Left kidney (tissue), 2 donors: ENCODE results near the gene PLEKHG4B. TPM values are rescaled to one million over a fixed set of nuclear protein-coding genes. Genes with fewer than 3 reads are reported as not detected.

Experiments
- DNase-seq: peaks from one replicate; pipeline ENCODE4 v3.0.0-alpha.2; 2013
- polyA plus RNA-seq: library from polyadenylated mRNA; unstranded; fragments of 120-200 nt; gene quantifications from one replicate; pipeline ENCODE4 v1.2.1, GENCODE V29; 2013; ENCODE audit not compliant: insufficient read length

The PLEKHG4B gene
- polyA plus RNA-seq, 1 donor, result 15.0 TPM

DNA sequence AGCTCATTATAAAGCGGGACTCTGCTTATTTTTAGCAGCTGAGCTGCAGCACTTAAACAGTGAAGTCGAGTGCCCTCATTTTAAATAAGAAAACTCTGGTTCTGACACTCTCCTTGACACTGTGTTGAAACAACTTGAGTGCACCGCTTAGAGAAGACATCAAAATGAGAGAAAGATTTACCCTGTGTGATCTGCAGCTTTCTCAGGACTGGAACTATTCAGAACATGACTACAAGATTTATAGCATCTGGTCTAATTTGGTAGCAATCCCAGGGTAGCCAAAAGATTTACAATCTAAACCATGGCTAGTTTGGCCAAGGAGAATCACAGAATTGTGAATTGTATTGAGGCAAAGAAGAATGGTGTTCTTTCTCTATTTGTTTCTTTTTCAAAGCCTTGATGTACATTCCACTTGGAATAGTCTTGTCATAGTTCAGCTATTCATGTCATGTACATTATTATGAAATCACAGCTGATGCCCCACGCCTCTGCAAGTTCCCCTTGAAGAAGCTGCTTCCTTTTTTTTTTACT, 38.7 kb downstream of the PLEKHG4B start:
- no peak for DNase-seq

DNA sequence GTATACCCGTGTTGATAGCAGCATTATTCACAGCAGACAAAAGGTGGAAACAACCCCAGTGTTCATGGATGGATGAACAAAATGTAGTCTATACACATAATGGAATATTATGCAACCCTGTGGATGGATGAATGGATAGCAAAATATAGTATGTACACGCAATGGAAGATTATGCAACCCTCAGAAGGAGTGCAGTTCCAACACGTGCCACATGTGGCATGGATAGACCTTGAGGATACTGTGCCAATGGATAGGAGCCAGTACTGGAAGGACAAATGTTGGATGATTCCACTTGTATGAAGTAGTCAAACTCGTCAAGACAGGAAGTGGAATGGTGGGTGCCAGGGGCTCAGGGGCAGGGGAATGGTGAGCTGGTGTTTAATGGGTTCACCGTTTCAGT, 44.9 kb downstream of the PLEKHG4B start:
- DNase-seq, result no peak

- no peak for DNase-seq
Measured at GRCh38 chr5:137741-138140, 45.8 kb downstream of the PLEKHG4B start.

DNA sequence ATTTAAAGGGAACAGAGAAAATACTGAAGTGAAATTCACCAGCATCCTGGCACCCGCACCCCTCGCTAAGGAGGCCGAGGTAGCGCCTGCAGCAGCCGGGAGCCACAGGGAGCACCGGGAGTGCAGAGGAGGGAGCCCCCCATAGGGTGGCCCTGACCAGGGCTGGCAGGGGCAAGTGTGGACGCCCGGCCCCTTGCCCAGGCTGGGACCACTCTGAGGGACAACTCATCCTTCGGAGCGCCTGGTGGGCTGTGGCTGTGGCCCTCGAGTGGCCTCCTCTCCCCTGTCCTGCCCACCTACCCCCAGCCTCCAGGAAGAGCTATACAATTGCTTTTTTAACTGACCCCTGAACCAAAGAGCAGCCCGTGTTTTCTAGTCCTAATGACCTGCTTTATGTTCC, 47.0 kb downstream of the PLEKHG4B start:
- DNase-seq, result no peak

- DNase-seq, result no peak
Measured at GRCh38 chr5:139579-140442, 47.8 kb downstream of the PLEKHG4B start.

GRCh38 chr5:140443-140829, 48.5 kb downstream of the PLEKHG4B start:
- DNase-seq, result no peak

DNA sequence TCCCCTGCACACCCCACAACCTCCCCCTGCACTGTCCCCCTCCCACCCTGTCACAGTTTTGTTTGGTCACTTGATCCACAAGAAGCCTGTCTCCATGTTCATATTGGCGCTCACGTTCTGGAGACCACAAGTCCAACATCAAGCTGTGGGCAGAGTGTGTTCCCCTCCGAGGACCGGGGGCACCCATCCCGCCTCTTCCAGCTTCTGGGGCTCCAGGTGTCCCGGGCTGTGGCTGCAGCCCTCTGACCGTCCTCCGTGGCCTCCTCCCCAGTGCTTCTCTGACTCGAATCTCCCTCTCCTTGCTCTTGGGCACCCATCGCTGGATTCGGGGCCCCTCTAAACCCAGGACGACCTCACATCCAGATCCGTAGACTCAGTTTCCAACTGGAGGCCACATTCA, 49.2 kb downstream of the PLEKHG4B start:
- no peak for DNase-seq

DNA sequence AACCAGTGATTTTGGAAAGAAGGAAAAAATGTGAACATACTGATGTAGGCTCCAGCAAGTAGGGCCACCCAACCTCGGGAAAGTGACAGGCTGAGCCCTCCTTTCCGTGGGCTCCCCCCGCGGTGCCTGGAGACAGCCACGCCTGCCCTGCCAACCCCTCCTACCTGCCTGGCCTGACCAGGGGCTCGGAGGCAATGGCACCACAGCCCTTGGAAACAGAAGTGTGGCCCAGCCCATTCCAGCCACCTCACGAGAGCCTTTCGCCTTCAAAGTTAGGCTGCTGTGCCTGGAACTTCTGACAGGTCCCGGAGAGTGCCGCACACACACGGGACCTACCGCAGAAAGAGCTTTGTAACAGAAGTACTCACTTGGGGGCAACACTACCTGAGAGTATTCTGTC, 49.8 kb downstream of the PLEKHG4B start:
- DNase-seq, result no peak

GRCh38 chr5:142246-142810, 50.4 kb downstream of the PLEKHG4B start:
- DNase-seq, result no peak

- no peak for DNase-seq
Measured at GRCh38 chr5:143041-143440, 51.1 kb downstream of the PLEKHG4B start.

- no peak for DNase-seq
Measured at GRCh38 chr5:144941-145340, 53.0 kb downstream of the PLEKHG4B start.

DNA sequence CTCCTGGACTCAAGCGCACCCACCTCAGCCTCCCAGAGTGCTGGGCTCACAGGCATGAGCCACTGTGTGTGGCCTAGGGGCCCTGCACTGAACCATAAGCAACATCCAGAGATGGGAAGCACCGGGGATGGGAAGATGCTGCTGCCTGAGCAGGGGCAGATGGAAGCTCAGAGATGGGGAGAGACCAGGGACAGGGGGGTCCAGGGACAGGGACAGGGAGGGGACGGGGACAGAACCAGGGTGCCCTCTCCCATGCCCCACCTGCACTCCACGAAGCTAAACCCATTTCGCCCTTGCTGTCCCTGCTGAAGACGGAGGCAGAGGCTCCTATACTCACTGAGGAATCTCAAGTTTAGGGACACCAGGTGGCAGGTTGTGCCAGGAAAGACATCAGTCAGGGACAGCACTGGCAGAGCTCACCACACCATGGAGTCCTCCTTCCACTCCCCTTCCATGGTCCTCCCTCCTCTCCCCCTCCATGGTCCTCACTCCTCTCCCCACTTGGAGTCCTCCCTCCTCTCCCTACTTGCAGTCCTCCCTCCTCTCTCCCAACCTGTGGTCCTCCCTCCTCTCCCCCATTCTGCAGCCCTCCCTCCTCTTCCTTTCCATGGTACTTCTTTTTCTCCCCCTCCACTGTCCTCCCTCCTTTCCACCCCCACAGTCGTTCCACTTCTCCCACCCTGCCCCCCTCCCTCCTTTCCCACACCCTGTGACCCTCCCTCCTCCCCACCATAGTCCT, 53.8 kb downstream of the PLEKHG4B start:
- DNase-seq, result no peak

DNA sequence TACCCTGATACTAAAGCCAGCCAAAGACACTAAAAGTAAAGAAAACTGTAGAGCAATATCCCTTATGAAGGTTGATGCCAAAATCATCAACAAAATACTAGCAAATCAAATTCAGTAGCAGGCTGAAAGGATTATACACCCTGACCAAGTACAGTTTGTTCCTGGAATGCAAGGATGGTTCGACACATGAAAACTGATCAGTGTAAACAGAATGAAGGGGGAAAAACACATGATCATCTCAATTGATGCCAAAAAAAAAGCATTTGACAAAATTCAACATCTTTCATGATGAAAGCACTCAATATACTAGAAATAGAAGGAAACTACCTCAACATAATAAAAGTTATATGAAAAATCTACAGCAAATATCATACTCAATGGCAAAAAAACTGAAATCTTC, 55.8 kb downstream of the PLEKHG4B start:
- DNase-seq, result no peak

GRCh38 chr5:149745-150485, 57.9 kb downstream of the PLEKHG4B start:
- DNase-seq, result no peak

DNA sequence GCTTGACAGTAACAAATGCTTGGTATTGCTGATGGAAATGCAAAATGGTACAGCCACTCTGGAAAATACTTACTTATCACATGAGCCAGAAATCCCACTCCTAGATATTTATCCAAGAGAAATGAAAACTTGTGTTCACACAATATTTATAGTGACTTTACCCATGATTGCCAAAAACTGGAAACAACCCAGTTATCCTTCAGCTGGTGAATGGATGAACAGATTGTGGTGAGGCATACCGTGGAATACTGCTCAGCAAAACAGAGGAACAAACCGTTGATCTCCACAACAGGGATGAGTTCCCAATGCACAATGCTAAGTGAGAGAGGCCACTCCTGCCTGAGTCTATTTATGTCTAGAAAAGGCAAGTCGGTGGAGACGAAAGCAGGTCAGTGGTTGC, 58.8 kb downstream of the PLEKHG4B start:
- DNase-seq, result no peak

DNA sequence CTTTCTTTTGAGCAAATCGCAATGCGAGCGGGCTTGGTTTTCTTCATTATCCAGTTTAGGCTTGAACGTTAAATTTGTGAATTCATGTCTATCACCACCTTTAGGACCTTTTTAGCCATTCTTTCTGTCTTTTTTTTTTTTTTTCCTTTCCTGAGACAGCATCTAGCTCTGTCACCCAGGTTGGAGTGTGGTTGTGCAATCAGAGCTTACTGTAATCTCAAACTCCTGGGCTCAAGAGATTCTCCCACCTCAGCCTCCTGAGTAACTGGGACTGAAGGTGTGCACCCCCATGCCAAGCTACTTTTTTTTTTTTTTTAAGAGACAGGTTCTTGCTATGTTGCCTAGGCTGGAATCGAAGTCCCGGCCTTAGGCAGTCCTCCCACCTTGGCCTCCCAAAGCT, 60.1 kb downstream of the PLEKHG4B start:
- no peak for DNase-seq

- no peak for DNase-seq
Measured at GRCh38 chr5:153256-153655, 61.3 kb downstream of the PLEKHG4B start.

GRCh38 chr5:154236-154635, 62.3 kb downstream of the PLEKHG4B start:
- no peak for DNase-seq

DNA sequence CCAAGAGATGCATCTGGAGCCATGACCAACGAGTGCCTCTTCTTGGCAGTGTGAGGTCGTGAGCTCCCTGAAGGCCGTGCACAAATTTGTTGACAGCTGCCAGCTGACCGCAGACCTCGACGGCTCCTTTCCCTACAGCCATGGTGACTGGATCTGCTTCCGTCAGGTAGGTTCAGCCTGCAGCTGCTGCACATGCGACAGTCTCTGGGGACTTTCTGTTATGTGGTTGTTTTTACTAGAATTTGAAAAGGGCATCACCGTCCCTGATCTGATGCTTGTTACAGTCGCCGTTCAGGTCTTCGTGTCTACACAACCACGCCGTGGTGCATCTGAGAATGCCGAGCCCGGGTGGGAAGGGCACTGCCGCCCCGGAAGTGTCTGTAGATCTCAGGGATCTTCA, 62.9 kb downstream of the PLEKHG4B start:
- DNase-seq, result no peak

DNA sequence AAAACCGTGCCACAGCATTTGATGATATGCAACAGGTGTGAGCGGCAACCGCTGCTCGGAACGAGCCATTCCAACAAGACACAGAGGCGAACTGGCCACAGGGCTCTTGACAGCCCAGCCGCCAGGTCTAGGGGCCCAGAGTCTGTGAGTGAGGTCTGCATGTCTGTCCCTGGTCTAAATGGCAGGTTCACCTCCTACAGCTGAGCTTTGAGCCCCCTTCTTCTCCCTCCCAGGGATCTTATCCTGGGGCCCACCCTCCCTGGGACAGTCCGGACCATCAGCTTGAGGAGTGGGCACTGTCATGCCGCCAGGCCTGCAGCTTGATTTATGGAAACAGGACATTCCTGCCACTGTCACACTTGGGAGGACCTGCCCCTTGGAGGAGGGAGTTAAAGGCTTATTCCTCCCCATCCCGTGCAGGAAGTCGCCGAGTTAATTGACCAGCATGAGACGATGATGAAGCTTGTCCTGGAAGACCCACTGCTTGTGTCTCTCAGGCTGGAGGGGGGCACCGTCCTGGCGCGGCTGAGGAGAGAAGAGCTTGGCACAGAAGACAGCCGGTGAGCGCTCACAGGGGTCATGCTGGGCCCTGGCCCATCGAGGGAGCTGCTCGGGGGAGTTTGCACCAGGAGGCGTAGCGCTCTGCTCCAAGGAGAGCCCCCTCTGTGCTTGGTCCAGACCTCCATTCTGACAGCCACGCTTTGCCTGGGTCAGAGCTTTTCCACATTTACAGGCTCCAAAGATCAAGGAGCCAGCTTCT, 63.9 kb downstream of the PLEKHG4B start:
- DNase-seq, result peak; percentile 37

- DNase-seq, result no peak
Measured at GRCh38 chr5:156411-157072, 64.6 kb downstream of the PLEKHG4B start.
